HG03097 (cell line): ENCODE data around the gene WAC.
"Not testable (repeated sequence)": the region's sequence is repeated elsewhere in the genome, so short reads cannot be mapped to it uniquely, and the experiment has no call there.

ENCODE experiments used
- ATAC-seq: cut with Tn5 transposase; IDR thresholded peaks from one replicate; pipeline ENCODE4 v1.9.1; 2021; ENCODE audit not compliant: unreplicated experiment, low FRiP score

The WAC gene

GRCh38 chr10:28532337-28533185 lies at the start of gene WAC:
Gene WAC (plus strand): TSS chr10:28533118. CDS start chr10:28533580, 462 bp downstream.
- ATAC-seq, result peak; percentile 81

- ATAC-seq, result no peak
Measured at GRCh38 chr10:28489206-28489605, 43.7 kb upstream of the WAC start.

GRCh38 chr10:28490256-28490865 lies 42.6 kb upstream of the WAC start:
- ATAC-seq, result not testable (repeated sequence)

- ATAC-seq, result no peak
Measured at GRCh38 chr10:28492116-28492920, 40.6 kb upstream of the WAC start.

- ATAC-seq, result no peak
Measured at GRCh38 chr10:28494420-28494819, 38.5 kb upstream of the WAC start.

- no peak for ATAC-seq
Measured at GRCh38 chr10:28495084-28495483, 37.8 kb upstream of the WAC start.

- ATAC-seq, result no peak
Measured at GRCh38 chr10:28496017-28496416, 36.9 kb upstream of the WAC start.

- no peak for ATAC-seq
Measured at GRCh38 chr10:28496481-28496961, 36.4 kb upstream of the WAC start.

- ATAC-seq, result no peak
Measured at GRCh38 chr10:28497313-28498126, 35.4 kb upstream of the WAC start.

GRCh38 chr10:28500203-28500602 lies 32.7 kb upstream of the WAC start:
- not testable (repeated sequence) for ATAC-seq

GRCh38 chr10:28503114-28503513 lies 29.8 kb upstream of the WAC start:
- no peak for ATAC-seq

GRCh38 chr10:28505359-28505959 lies 27.5 kb upstream of the WAC start:
- no peak for ATAC-seq

GRCh38 chr10:28508304-28508925 lies 24.5 kb upstream of the WAC start:
- no peak for ATAC-seq

- ATAC-seq, result no peak
Measured at GRCh38 chr10:28509286-28509685, 23.6 kb upstream of the WAC start.

GRCh38 chr10:28514648-28515047 lies 18.3 kb upstream of the WAC start:
- ATAC-seq, result no peak

GRCh38 chr10:28520346-28520745 lies 12.6 kb upstream of the WAC start:
- ATAC-seq, result no peak

GRCh38 chr10:28520828-28521227 lies 12.1 kb upstream of the WAC start:
- ATAC-seq, result not testable (repeated sequence)

- not testable (repeated sequence) for ATAC-seq
Measured at GRCh38 chr10:28521961-28522360, 11.0 kb upstream of the WAC start.

GRCh38 chr10:28523725-28524252 lies 9.1 kb upstream of the WAC start:
- ATAC-seq, result no peak
